ENCODE results near the gene ARSB.

Gene ARSB

DNA sequence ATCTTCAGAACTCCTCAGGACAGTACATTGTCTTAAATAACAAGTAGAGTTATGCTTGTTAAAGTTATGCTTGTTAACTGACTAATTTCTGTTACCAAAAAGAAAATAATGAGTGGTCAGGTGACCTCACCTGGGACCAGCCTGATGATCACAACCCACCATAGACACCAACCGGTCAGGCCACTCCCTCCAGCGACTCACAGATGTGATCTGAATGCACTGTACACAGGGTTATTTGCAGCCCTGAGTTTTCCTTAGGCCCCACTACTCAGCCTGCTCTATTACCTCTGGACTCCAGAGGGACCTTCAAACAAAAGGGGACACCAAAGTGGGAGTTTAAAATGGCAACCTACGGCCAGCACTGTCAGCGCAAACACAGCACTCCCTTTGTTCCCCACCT, 55.3 kb downstream of the ARSB start:
- peaks cover 0 to 4% (median 0%) of the 10 kb centered on the region in 11 experiments; a peak in 3 of 22 replicates for H3K36me3 ChIP-seq
- no peak overlapping the region for H3K27ac ChIP-seq

GRCh38 chr5:78927657-78928282, 57.3 kb downstream of the ARSB start:
- TF ChIP-seq Cebpa-rat (IDR thresholded peaks at IDR 0.05), result no peak
- peaks cover 0 to 5% (median 0%) of the 10 kb centered on the region in 11 experiments; a peak in 2 of 22 replicates for H3K9me3 ChIP-seq (replicated peaks in 1 of 11)
- H3K9ac ChIP-seq, result no peak overlapping the region
- peaks cover 0 to 24% (median 0%) of the 10 kb centered on the region in 11 experiments; a peak in 3 of 22 replicates for H3K36me3 ChIP-seq
- H3K27ac ChIP-seq, result no peak overlapping the region
- no peak overlapping the region for H3K4me2 ChIP-seq
- no peaks in the 10 kb centered on the region; a peak in 1 of 22 replicates for H4K20me1 ChIP-seq
- H3K27me3 ChIP-seq, result no peaks in the 10 kb centered on the region
- H3K4me3 ChIP-seq, result no peak overlapping the region
- no peaks in the 10 kb centered on the region for H3K4me1 ChIP-seq

More for the DNA sequence above, 55.3 kb downstream of the ARSB start:
- Histone ChIP-seq H3K4me3 (no peak overlapping the region), H3K4me1 (no peaks in the 10 kb centered on the region), H3K27me3 (no peaks in the 10 kb centered on the region), H3K4me2 (no peak overlapping the region), H3K9me3 (replicated peaks in 1 of 11) (peaks cover 0 to 5% (median 0%) of the 10 kb centered on the region in 11 experiments; a peak in 2 of 22 replicates), H4K20me1 (no peaks in the 10 kb centered on the region; a peak in 1 of 22 replicates), H3K9ac (no peak overlapping the region)
- TF ChIP-seq Cebpa-rat (IDR thresholded peaks at IDR 0.05), result no peak

DNA sequence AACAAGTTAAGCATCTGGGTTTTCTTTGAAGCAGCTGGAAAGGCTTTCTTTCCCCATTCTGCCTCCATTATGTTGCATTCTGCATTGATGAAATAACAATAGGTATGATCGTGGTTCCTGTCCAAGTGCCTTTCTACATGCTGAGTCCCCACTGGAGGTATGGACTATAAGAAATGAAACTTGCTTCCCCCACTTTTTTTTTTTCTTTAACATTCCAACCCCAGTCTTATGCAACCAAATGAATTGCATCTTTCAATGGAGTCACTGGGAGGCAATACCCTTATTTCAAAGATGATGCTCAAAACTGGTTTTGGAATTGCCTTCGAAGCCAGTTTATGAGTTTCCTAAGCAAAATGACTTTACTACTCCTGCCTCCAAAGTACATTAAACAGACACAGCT, 58.9 kb downstream of the ARSB start:
- Histone ChIP-seq H3K4me2 (no peak overlapping the region), H3K4me1 (no peaks in the 10 kb centered on the region), H3K4me3 (no peak overlapping the region), H3K9me3 (replicated peaks in 1 of 11) (no peaks in the 10 kb centered on the region), H4K20me1 (no peaks in the 10 kb centered on the region; a peak in 2 of 22 replicates), H3K36me3 (peaks cover 0 to 33% (median 0%) of the 10 kb centered on the region in 11 experiments; a peak in 4 of 22 replicates), H3K27ac (no peak overlapping the region), H3K27me3 (no peaks in the 10 kb centered on the region), H3K9ac (no peak overlapping the region)
- TF ChIP-seq Cebpa-rat (IDR thresholded peaks at IDR 0.05), result no peak

- Histone ChIP-seq H3K9ac (no peak overlapping the region), H3K4me1 (no peaks in the 10 kb centered on the region), H3K27ac (no peak overlapping the region), H3K4me3 (no peak overlapping the region), H4K20me1 (no peaks in the 10 kb centered on the region; a peak in 2 of 22 replicates), H3K27me3 (no peaks in the 10 kb centered on the region), H3K4me2 (no peak overlapping the region), H3K9me3 (replicated peaks in 1 of 11) (no peaks in the 10 kb centered on the region), H3K36me3 (peaks cover 0 to 38% (median 0%) of the 10 kb centered on the region in 11 experiments; a peak in 4 of 22 replicates)
- TF ChIP-seq Cebpa-rat (IDR thresholded peaks at IDR 0.05), result no peak
Measured at GRCh38 chr5:78925129-78925876, 59.8 kb downstream of the ARSB start.

DNA sequence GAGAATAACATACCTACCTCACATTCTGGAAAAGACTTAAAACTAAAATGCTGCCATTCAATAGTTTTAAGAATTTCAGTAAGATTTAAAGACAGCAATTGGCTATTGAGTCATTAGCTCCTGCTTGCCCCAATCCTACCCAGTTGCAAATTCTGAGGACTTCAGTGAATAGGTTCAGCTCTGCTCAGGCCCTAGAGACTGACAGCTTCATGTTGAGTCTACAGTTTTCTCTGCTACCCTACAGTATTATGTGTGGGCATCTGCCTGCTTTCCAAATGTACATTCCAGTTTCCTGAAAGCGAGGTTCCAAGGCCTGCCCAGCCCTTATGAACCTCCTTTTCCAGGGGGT, 61.5 kb downstream of the ARSB start:
- H4K20me1 ChIP-seq, result no peaks in the 10 kb centered on the region; a peak in 2 of 22 replicates
- H3K9ac ChIP-seq, result no peak overlapping the region
- H3K4me3 ChIP-seq, result no peak overlapping the region
- peaks cover 0 to 52% (median 0%) of the 10 kb centered on the region in 11 experiments; a peak in 6 of 22 replicates for H3K36me3 ChIP-seq
- H3K27me3 ChIP-seq, result no peaks in the 10 kb centered on the region
- no peaks in the 10 kb centered on the region for H3K4me1 ChIP-seq
- H3K9me3 ChIP-seq (replicated peaks in 1 of 11), result no peaks in the 10 kb centered on the region
- no peak for TF ChIP-seq Cebpa-rat (IDR thresholded peaks at IDR 0.05)
- H3K4me2 ChIP-seq, result no peak overlapping the region
- H3K27ac ChIP-seq, result no peak overlapping the region

- no peaks in the 10 kb centered on the region for H3K4me1 ChIP-seq
- no peak overlapping the region for H3K9ac ChIP-seq
- no peak overlapping the region for H3K4me3 ChIP-seq
- no peaks in the 10 kb centered on the region for H3K9me3 ChIP-seq (replicated peaks in 1 of 11)
- no peak overlapping the region for H3K4me2 ChIP-seq
- no peaks in the 10 kb centered on the region for H3K27me3 ChIP-seq
- peaks cover 0 to 52% (median 0%) of the 10 kb centered on the region in 11 experiments; a peak in 6 of 22 replicates for H3K36me3 ChIP-seq
- TF ChIP-seq Cebpa-rat (IDR thresholded peaks at IDR 0.05), result no peak
- no peak overlapping the region for H3K27ac ChIP-seq
- H4K20me1 ChIP-seq, result no peaks in the 10 kb centered on the region; a peak in 2 of 22 replicates
Measured at GRCh38 chr5:78922879-78923621, 62.1 kb downstream of the ARSB start.

DNA sequence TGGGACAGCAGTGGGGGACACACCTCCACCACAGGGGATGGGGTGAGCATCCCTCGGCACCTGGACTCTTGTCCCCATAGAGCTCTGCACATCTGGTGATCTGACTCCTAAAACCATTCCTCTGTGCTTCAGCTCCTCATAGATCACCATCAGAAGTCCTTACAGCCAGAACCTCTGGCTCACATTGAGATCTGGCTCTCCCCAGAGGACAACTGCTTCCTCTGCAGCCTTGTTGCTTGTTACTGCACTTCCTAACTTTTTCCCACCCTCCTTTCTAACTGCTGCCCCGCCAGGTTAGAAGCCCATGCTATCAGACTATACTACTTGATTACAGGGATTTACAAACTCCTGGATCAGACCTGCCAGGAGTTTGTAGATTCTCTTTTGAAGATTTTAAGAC, 64.5 kb downstream of the ARSB start:
- Histone ChIP-seq H3K9ac (no peak overlapping the region), H3K4me3 (no peak overlapping the region), H3K4me2 (no peak overlapping the region), H3K4me1 (no peaks in the 10 kb centered on the region), H3K9me3 (replicated peaks in 1 of 11) (no peaks in the 10 kb centered on the region), H3K27me3 (no peaks in the 10 kb centered on the region), H3K27ac (no peak overlapping the region), H3K36me3 (peaks cover 0 to 52% (median 0%) of the 10 kb centered on the region in 11 experiments; a peak in 6 of 22 replicates), H4K20me1 (no peaks in the 10 kb centered on the region; a peak in 1 of 22 replicates)
- TF ChIP-seq Cebpa-rat (IDR thresholded peaks at IDR 0.05), result no peak

GRCh38 chr5:78919796-78920195, 65.3 kb downstream of the ARSB start:
- H3K4me2 ChIP-seq, result no peak overlapping the region
- no peak overlapping the region for H3K4me3 ChIP-seq
- H3K27ac ChIP-seq, result no peak overlapping the region
- no peak for TF ChIP-seq Cebpa-rat (IDR thresholded peaks at IDR 0.05)
- no peaks in the 10 kb centered on the region for H3K27me3 ChIP-seq
- H3K9me3 ChIP-seq (replicated peaks in 1 of 11), result no peaks in the 10 kb centered on the region
- H4K20me1 ChIP-seq, result no peaks in the 10 kb centered on the region; a peak in 1 of 22 replicates
- no peak overlapping the region for H3K9ac ChIP-seq
- H3K36me3 ChIP-seq, result peaks cover 0 to 47% (median 0%) of the 10 kb centered on the region in 11 experiments; a peak in 6 of 22 replicates
- no peaks in the 10 kb centered on the region for H3K4me1 ChIP-seq

DNA sequence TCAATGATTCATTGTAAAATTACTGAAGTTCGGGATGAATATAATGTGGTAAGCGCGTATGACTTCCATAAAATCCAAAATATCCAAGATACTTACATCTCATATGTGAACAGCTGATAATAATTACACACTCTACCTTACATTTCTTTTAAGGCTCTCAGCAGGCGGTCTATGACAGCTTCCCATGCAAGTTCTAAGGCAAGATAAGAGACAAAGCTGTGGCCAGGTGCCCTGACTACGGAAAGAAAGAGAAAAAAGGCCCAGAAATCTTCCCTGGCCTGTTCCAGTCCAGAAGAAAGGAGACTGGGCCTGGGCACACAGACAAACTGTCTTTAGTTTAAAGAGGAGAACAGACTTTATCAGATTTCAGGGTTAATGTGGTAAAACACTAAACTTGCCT, 69.1 kb downstream of the ARSB start:
- no peaks in the 10 kb centered on the region for H3K27me3 ChIP-seq
- H3K9ac ChIP-seq, result no peak overlapping the region
- H3K36me3 ChIP-seq, result peaks cover 0 to 22% (median 0%) of the 10 kb centered on the region in 11 experiments; a peak in 6 of 22 replicates
- H3K4me1 ChIP-seq, result no peaks in the 10 kb centered on the region
- H3K4me3 ChIP-seq, result no peak overlapping the region
- no peak overlapping the region for H3K27ac ChIP-seq
- no peak for TF ChIP-seq Cebpa-rat (IDR thresholded peaks at IDR 0.05)
- no peak overlapping the region for H3K4me2 ChIP-seq
- H3K9me3 ChIP-seq (replicated peaks in 1 of 11), result no peaks in the 10 kb centered on the region
- no peaks in the 10 kb centered on the region for H4K20me1 ChIP-seq
